Cardiac muscle cell (in vitro differentiated cells and primary cell): ENCODE results near the gene ZNF324B. TPM values are rescaled to one million over a fixed set of nuclear protein-coding genes. Genes with fewer than 3 reads are reported as not detected.

Experiments
- DNase-seq, 2 donors: peaks; one replicate each; pipeline versions ENCODE4 v3.0.0 to v3.0.0-alpha.2; 2010 to 2017; ENCODE audit warnings: low read depth in 1 of 2, low spot score in 1 of 2
- H3K27ac ChIP-seq: fragments of 200-600 bp; sonication (generic); 2 replicates; pipeline ENCODE4 v1.5.1; 2016
- H3K27me3 ChIP-seq: fragments of 200-600 bp; sonication (generic); 2 replicates; pipeline ENCODE4 v1.6.0; 2016; ENCODE audit warnings: control low read depth
- H3K36me3 ChIP-seq: fragments of 200-600 bp; sonication (generic); 2 replicates; pipeline ENCODE4 v1.5.1; 2016; ENCODE audit warnings: control low read depth
- H3K4me1 ChIP-seq: fragments of 200-600 bp; sonication (generic); 2 replicates; pipeline ENCODE4 v1.8.1; 2017; ENCODE audit warnings: low read depth, mild to moderate bottlenecking, mixed run types
- H3K4me3 ChIP-seq: fragments of 200-600 bp; sonication (generic); 2 replicates; pipeline ENCODE4 v1.5.1; 2016; ENCODE audit warnings: mild to moderate bottlenecking
- H3K9me3 ChIP-seq: fragments of 200-600 bp; sonication (generic); 2 replicates; pipeline ENCODE4 v1.5.1; 2017; ENCODE audit warnings: low read depth, mild to moderate bottlenecking, control low read depth
- polyA plus RNA-seq: library from polyadenylated mRNA; unstranded; fragments of >200 nt; fragmentation: Nextera tagmentation; extraction: Ambion mirVana; gene quantifications from 2 replicates; pipeline ENCODE4 v1.2.1, GENCODE V29; 2016
- total RNA-seq: library from RNA; depleted of rRNA; stranded (reverse); fragments of >200 nt; gene quantifications from 2 replicates; pipeline ENCODE4 v1.2.3, GENCODE V29; 2016
- TF ChIP-seq, protein P1 (sequence below): IDR thresholded peaks from 2 replicates; pipeline ENCODE4 v1.5.1; 2012; ENCODE audit warnings: low read depth, mild to moderate bottlenecking, low read length

ZNF324B gene
- total and polyA plus RNA-seq, 2 experiments from 2014 or later: 5.0 to 19.0 TPM

DNA sequence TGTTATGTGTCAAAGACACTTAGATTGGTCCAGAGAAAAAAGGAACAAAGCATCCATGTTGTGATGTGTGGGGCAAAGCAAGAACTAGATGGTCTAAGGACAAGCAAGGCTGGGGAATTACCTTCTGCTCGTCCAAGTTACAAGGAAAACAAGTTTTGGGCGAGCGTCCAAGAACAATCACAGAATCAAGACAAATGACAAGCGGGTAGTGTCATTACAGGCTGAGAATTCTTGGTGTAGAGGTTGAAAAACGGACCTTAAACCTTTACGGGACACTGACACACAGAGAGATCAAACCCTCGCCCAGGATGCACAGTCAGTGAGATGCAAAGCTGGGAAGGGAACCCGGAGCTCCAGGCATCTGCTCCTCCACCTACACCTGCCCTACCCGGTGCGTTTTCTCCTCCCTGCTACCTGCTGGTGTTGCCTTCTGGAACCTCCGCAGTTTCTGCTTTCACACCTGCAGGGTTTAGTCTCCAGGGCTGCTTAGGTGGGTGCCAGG is 515 bp upstream of the ZNF324B start:
- H3K9me3 ChIP-seq: no peaks in the 10 kb centered on the region
- no peaks in the 10 kb centered on the region for H3K4me1 ChIP-seq
- H3K27me3 ChIP-seq: peaks cover 10% of the 10 kb centered on the region
- H3K4me3 ChIP-seq: peak overlapping the region; percentile 89
- TF ChIP-seq, protein P1, sequence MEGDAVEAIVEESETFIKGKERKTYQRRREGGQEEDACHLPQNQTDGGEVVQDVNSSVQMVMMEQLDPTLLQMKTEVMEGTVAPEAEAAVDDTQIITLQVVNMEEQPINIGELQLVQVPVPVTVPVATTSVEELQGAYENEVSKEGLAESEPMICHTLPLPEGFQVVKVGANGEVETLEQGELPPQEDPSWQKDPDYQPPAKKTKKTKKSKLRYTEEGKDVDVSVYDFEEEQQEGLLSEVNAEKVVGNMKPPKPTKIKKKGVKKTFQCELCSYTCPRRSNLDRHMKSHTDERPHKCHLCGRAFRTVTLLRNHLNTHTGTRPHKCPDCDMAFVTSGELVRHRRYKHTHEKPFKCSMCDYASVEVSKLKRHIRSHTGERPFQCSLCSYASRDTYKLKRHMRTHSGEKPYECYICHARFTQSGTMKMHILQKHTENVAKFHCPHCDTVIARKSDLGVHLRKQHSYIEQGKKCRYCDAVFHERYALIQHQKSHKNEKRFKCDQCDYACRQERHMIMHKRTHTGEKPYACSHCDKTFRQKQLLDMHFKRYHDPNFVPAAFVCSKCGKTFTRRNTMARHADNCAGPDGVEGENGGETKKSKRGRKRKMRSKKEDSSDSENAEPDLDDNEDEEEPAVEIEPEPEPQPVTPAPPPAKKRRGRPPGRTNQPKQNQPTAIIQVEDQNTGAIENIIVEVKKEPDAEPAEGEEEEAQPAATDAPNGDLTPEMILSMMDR: no peak
- no peaks in the 10 kb centered on the region for H3K36me3 ChIP-seq
- DNase-seq: no peak
- H3K27ac ChIP-seq: no peak overlapping the region

DNA sequence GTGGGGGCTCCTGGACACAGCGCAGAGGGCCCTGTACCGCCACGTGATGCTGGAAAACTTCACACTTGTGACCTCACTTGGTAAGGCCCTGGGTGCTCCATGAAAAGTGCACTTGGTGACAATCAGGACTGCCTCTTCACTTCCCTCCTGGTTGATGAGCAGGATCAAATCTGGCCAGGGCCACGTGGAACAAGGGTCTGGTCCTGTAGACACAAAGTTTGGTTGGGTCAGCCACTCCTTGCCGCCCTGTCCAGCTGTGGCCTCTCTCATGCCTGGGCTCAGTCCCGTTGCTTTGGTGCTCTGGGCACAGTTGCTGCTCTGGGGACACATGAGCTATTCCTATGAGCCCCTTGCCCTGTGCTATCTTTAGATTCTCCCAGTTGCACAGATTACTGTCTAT is 2.3 kb downstream of the ZNF324B start:
- Histone ChIP-seq H3K4me1 (no peaks in the 10 kb centered on the region), H3K9me3 (no peaks in the 10 kb centered on the region), H3K36me3 (no peaks in the 10 kb centered on the region), H3K27ac (no peak overlapping the region), H3K27me3 (peaks cover 10% of the 10 kb centered on the region), H3K4me3 (no peak overlapping the region)
- DNase-seq: no peak
- TF ChIP-seq, protein P1: no peak

DNA sequence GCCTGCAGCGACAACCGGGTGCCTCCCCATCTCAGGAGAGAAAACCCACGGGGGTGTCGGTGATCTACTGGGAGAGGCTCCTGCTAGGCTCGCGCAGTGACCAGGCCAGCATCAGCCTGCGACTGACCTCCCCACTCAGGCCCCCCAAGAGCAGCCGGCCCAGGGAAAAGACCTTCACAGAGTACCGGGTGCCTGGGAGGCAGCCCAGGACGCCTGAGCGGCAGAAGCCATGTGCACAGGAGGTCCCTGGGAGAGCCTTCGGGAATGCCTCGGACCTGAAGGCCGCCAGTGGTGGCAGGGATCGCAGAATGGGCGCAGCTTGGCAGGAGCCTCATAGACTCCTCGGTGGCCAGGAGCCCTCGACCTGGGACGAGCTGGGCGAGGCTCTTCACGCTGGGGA is 3.9 kb downstream of the ZNF324B start:
- Histone ChIP-seq H3K27ac (no peak overlapping the region), H3K9me3 (no peaks in the 10 kb centered on the region), H3K4me1 (no peaks in the 10 kb centered on the region), H3K27me3 (peaks cover 5% of the 10 kb centered on the region), H3K36me3 (no peaks in the 10 kb centered on the region), H3K4me3 (no peak overlapping the region)
- DNase-seq: no peak
- TF ChIP-seq, protein P1: no peak

DNA sequence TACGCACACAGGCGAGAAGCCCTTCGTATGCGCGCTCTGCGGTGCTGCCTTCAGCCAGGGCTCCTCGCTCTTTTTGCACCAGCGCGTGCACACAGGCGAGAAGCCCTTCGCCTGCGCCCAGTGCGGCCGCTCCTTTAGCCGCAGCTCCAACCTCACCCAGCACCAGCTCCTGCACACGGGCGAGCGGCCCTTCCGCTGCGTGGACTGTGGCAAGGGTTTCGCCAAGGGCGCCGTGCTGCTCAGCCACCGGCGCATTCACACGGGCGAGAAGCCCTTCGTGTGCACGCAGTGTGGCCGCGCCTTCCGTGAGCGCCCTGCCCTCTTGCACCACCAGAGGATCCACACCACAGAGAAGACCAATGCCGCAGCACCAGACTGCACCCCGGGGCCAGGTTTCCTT is 4.7 kb downstream of the ZNF324B start:
- no peaks in the 10 kb centered on the region for H3K27me3 ChIP-seq
- H3K4me3 ChIP-seq: no peak overlapping the region
- no peaks in the 10 kb centered on the region for H3K9me3 ChIP-seq
- TF ChIP-seq, protein P1: no peak
- H3K4me1 ChIP-seq: no peaks in the 10 kb centered on the region
- H3K27ac ChIP-seq: no peak overlapping the region
- H3K36me3 ChIP-seq: no peaks in the 10 kb centered on the region
- DNase-seq: no peak

DNA sequence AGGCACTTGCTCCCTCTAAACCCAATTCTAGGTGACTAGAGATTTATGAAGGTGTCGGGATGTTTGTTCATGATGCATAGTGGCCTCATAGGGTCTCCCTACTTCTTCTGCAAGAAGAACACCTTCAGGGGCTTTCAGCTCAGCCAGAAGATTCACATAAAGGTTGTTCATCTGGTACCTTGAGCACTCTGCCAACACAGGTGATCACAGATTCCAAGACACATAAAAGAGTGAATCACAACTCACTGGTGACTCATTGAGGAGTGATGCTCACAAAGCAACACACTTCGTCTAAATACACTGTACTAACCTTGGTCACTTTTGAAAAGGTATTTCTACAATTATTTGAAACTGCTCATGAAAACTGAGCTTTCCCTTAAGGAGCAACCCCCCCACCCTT is 8.6 kb downstream of the ZNF324B start:
- Histone ChIP-seq H3K9me3 (no peaks in the 10 kb centered on the region), H3K4me3 (no peak overlapping the region)

More for the DNA sequence above, 8.6 kb downstream of the ZNF324B start:
- no peaks in the 10 kb centered on the region for H3K36me3 ChIP-seq
- no peaks in the 10 kb centered on the region for H3K27me3 ChIP-seq
- TF ChIP-seq, protein P1: no peak
- DNase-seq: no peak
- no peak overlapping the region for H3K27ac ChIP-seq
- H3K4me1 ChIP-seq: no peaks in the 10 kb centered on the region
